GM12878 (cell line): Measurements from ENCODE around the gene SLC2A4. TPM values are rescaled to one million over a fixed set of nuclear protein-coding genes. Genes with fewer than 3 reads are reported as not detected.

ENCODE experiments used
- ATAC-seq: fragments of 200-7000 bp; cut with Tn5 transposase; 3 replicates; pipeline ENCODE4 v1.9.1; 2020; ENCODE audit warnings: mild to moderate bottlenecking, moderate library complexity
- BruUV-seq: library from RNA; stranded (reverse); fragments of 400-500 nt; replicated peaks from 2 replicates; lab custom pipeline; 2021; lab: Mats Ljungman, UMichigan
- CTCF ChIA-PET: fragments of 300-600 bp; sonication (Branson Sonifier 250); formaldehyde crosslinking; extraction: SDS; loops from one replicate; lab custom pipeline; 2021; ENCODE audit warnings: inconsistent platforms; lab: Yijun Ruan, JAX
- POLR2A ChIA-PET: fragments of 350-600 bp; formaldehyde crosslinking; extraction: SDS; loops from one replicate; lab custom pipeline; 2021; ENCODE audit warnings: inconsistent platforms; lab: Charles Lee
- RAD21 ChIA-PET: fragments of 300-600 bp; sonication (Branson Sonifier 250); formaldehyde crosslinking; loops from one replicate; lab custom pipeline; 2023; ENCODE audit warnings: antibody characterized with exemption; ENCODE audit not compliant: unreplicated experiment; lab: Charles Lee
- SMC1A ChIA-PET: fragments of 300-600 bp; sonication (Branson Sonifier 250); formaldehyde crosslinking; loops from one replicate; lab custom pipeline; 2023; ENCODE audit not compliant: unreplicated experiment, uncharacterized antibody; lab: Charles Lee
- DNase-seq: peaks from one replicate; pipeline ENCODE4 v3.0.0-alpha.2; 2011; ENCODE audit warnings: low read depth, low spot score
- FAIRE-seq: peaks from 3 replicates; lab custom pipeline; 2011; peaks lifted over from hg19 to GRCh38; lab: Jason Lieb, UNC
- H2AFZ ChIP-seq: 2 replicates; pipeline ENCODE4 v1.6.0; 2011; ENCODE audit warnings: low read depth, low read length, control low read depth; ENCODE audit not compliant: control insufficient read depth
- H3K27ac ChIP-seq: 2 replicates; pipeline ENCODE4 v1.5.1; 2011; ENCODE audit warnings: control low read depth; ENCODE audit not compliant: control insufficient read depth, insufficient read depth
- H3K27me3 ChIP-seq, 2 experiments: replicated peaks in 1 of 2; 2 replicates each; pipeline versions ENCODE4 v1.6.0 to v1.6.1; 2011; ENCODE audit warnings: low read length in 1 of 2; ENCODE audit not compliant: control insufficient read depth in 2 of 2, insufficient read depth in 2 of 2
- H3K36me3 ChIP-seq, 2 experiments: 2 replicates each; pipeline ENCODE4 v1.5.1; 2011; ENCODE audit warnings: low read length in 1 of 2; ENCODE audit not compliant: control insufficient read depth in 2 of 2, insufficient read depth in 2 of 2
- H3K4me1 ChIP-seq: 2 replicates; pipeline ENCODE4 v1.6.1; 2011; ENCODE audit warnings: mild to moderate bottlenecking, low read length, moderate library complexity, mixed read lengths; ENCODE audit not compliant: control insufficient read depth, insufficient read depth
- H3K4me2 ChIP-seq: 2 replicates; pipeline ENCODE4 v1.6.0; 2011; ENCODE audit warnings: control low read depth; ENCODE audit not compliant: control insufficient read depth, insufficient read depth
- H3K4me3 ChIP-seq: fragments of 200-600 bp; sonication (generic); 2 replicates; pipeline ENCODE4 v1.5.1; 2016
- H3K79me2 ChIP-seq: 2 replicates; pipeline ENCODE4 v1.6.0; 2011; ENCODE audit warnings: low read length; ENCODE audit not compliant: control insufficient read depth, insufficient read depth
- H3K9ac ChIP-seq: 2 replicates; pipeline ENCODE4 v1.8.0; 2011; ENCODE audit warnings: low read length, control low read depth, mixed read lengths; ENCODE audit not compliant: control insufficient read depth, insufficient read depth
- H3K9me3 ChIP-seq: replicated peaks from 3 replicates; pipeline ENCODE4 v1.5.1; 2011; ENCODE audit warnings: mild to moderate bottlenecking, low read length; ENCODE audit not compliant: control insufficient read depth, insufficient read depth
- H4K20me1 ChIP-seq: 2 replicates; pipeline ENCODE4 v1.6.0; 2011; ENCODE audit not compliant: control insufficient read depth, insufficient read depth
- CBFB ChIP-seq: IDR thresholded peaks from 2 replicates; pipeline ENCODE4 v1.6.1; 2016; ENCODE audit warnings: antibody characterized with exemption, low read depth
- CBX5 ChIP-seq: sonication (generic); IDR thresholded peaks from 2 replicates; pipeline ENCODE4 v1.6.1; 2016; ENCODE audit warnings: low read depth, moderate library complexity, mild to moderate bottlenecking, inconsistent platforms
- CHD1 ChIP-seq: IDR thresholded peaks from 2 replicates; pipeline ENCODE4 v1.6.1; 2012; ENCODE audit warnings: low read depth, low read length, improper control_type of control experiment
- JUNB ChIP-seq: IDR thresholded peaks from 2 replicates; pipeline ENCODE4 v1.6.1; 2016; ENCODE audit warnings: antibody characterized with exemption, mild to moderate bottlenecking
- NBN ChIP-seq: fragments of 450-650 bp; IDR thresholded peaks from 2 replicates; pipeline ENCODE4 v1.6.1; 2016
- SUZ12 ChIP-seq: fragments of 200-600 bp; sonication (generic); IDR thresholded peaks from one replicate; pipeline ENCODE4 v1.6.1; 2018; ENCODE audit warnings: antibody characterized with exemption, mild to moderate bottlenecking; ENCODE audit not compliant: unreplicated experiment
- TAF1 ChIP-seq: IDR thresholded peaks from 2 replicates; pipeline ENCODE4 v1.6.1; 2011; ENCODE audit warnings: mild to moderate bottlenecking, low read depth, low read length, borderline replicate concordance
- ZBED1 ChIP-seq: IDR thresholded peaks from 2 replicates; pipeline ENCODE4 v1.6.1; 2016; ENCODE audit warnings: borderline replicate concordance
- WGBS: methylation state at CpG from one replicate; pipeline ENCODE4 v1.1.6; 2016; ENCODE audit warnings: low lambda C conversion rate; ENCODE audit not compliant: insufficient replicate concordance, insufficient coverage; ENCODE audit errors: missing lambda C conversion rate; 5-methylcytosine and 5-hydroxymethylcytosine counted together
- in situ Hi-C: fragments of 300-500 bp; cut with MboI; formaldehyde crosslinking; loops from 9 replicates; pipeline ENCODE4 v1.14.3; 2018; ENCODE audit warnings: mixed read lengths
- intact Hi-C: fragments of 100-400 bp; cut with micrococcal nuclease; formaldehyde crosslinking; loops from one replicate; pipeline ENCODE4 v1.14.2; 2022; ENCODE audit not compliant: unreplicated experiment
- polyA plus RNA-seq, 11 experiments: library from polyadenylated mRNA; depleted of rRNA in 4 of 11; unstranded in 6 of 11; stranded (reverse) in 5 of 11; fragments of >200 nt; fragmentation: Nextera tagmentation in 4 of 11; fragmentation: Illumina TruSeq in 1 of 11; extraction: Ambion mirVana in 4 of 11; extraction: Trizol in 1 of 11; gene quantifications; 1 replicate in 1 of 11; 2 replicates in 10 of 11; pipeline versions ENCODE4 v1.2.1 to v1.2.3, GENCODE V29; 2011 to 2016; ENCODE audit warnings: inconsistent platforms in 2 of 11, missing spikeins in 2 of 11, low read depth in 1 of 11
- total RNA-seq, 4 experiments: library from RNA; depleted of rRNA in 3 of 4; stranded (reverse); fragments of >200 nt in 3 of 4; fragmentation: Illumina TruSeq in 1 of 4; extraction: Trizol in 1 of 4; gene quantifications; 2 replicates each; pipeline versions ENCODE4 v1.2.1 to v1.2.3, GENCODE V29; 2013 to 2021
- TF ChIP-seq, protein P1 (sequence below): fragments of 450-650 bp; formaldehyde crosslinking; IDR thresholded peaks from 2 replicates; pipeline ENCODE4 v1.4.0; 2020; ENCODE audit warnings: mild to moderate bottlenecking, moderate library complexity
- TF ChIP-seq, protein P2 (sequence below): fragments of 150-350 bp; IDR thresholded peaks from 2 replicates; pipeline ENCODE4 v1.6.1; 2014; ENCODE audit warnings: mild to moderate bottlenecking, low read depth, low read length
- TF ChIP-seq, protein P3 (sequence below): fragments of 450-650 bp; IDR thresholded peaks from 2 replicates; pipeline ENCODE4 v1.6.1; 2018; ENCODE audit warnings: mild to moderate bottlenecking, low read depth, moderate library complexity; ENCODE audit not compliant: partially characterized antibody
- TF ChIP-seq, protein P4 (sequence below): fragments of 450-650 bp; IDR thresholded peaks from 2 replicates; pipeline ENCODE4 v1.6.1; 2016; ENCODE audit warnings: mild to moderate bottlenecking
- TF ChIP-seq, protein P5 (sequence below): IDR thresholded peaks from 2 replicates; pipeline ENCODE4 v1.6.1; 2012; ENCODE audit warnings: low read depth, low read length, improper control_type of control experiment

The SLC2A4 gene
- total and polyA plus RNA-seq, 10 of the 15 experiments (the other 5 are each of a cell fraction or from before 2014, with no cell fraction given), result 0.03 to 0.23 (median 0.04) TPM; not detected in 4

DNA sequence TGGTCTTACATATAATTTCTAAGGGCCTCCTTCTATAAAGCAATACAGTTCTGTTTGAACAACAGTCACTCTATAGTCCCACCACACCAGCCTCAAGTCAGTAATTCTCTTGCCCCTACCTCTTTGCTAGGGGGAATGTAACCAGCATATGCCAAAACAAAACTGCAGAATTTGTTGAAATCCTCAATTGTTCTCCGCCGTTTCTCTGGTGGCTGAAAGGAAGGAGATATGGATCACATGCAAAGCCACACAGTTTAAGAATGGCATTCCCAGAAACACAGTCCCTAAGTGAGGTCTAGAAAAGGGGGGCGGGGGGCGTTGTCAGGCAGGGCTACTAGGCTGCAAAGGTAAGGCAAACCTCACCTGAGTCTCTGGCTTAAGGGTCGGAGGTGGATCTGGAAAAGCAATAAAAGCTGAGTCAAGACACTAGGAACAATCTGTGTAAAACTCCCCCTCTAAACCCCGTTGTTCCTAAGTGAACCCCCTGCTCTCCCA is 44.2 kb upstream of the SLC2A4 start:
- BruUV-seq, result no TSS peak
- ATAC-seq, result no peak
- Histone ChIP-seq H3K4me2 (peak overlapping the region; percentile 49), H3K36me3 (peaks cover 6 to 14% of the 10 kb centered on the region in 2 experiments), H3K4me3 (peak overlapping the region; percentile 70), H4K20me1 (no peaks in the 10 kb centered on the region), H3K9me3 (no peaks in the 10 kb centered on the region), H3K27ac (peak overlapping the region; percentile 74; the same call in 1 of the 2 replicates), H3K4me1 (peaks cover 29% of the 10 kb centered on the region), H3K27me3 (no peaks in the 10 kb centered on the region), H3K79me2 (peaks cover 66% of the 10 kb centered on the region), H2AFZ (no peak overlapping the region), H3K9ac (peak overlapping the region; percentile 70; the same call in 1 of the 2 replicates)
- ChIA-PET CTCF (interaction anchor here (0.5 to 6.0 kb wide), 4 partner anchors 17 to 191 kb away, joined by 3 to 70 read pairs (median 7); partner anchors contain the start of genes ACADVL and DLG4), SMC1A (interaction anchor here (1.1 to 2.0 kb wide), 2 partner anchors 16 to 18 kb away, joined by 3 to 4 read pairs; partner anchors contain the start of genes ACADVL and DLG4), RAD21 (interaction anchor here (1.2 to 6.3 kb wide), 4 partner anchors 12 to 114 kb away, joined by 3 to 51 read pairs (median 6); partner anchors contain the start of genes ACADVL, CTDNEP1, DLG4 and ELP5), POLR2A (interaction anchor here (0.8 to 7.3 kb wide), 5 partner anchors 13 to 199 kb away, joined by 3 to 99 read pairs (median 3); partner anchors contain the start of genes ACADVL, CTDNEP1, DLG4 and ELP5)
- intact Hi-C loops (no loop called here), in situ Hi-C loops (no loop called here)
- WGBS, result 34% methylated on average over 6 of the region's 6 CpGs
- FAIRE-seq, result no peak
- DNase-seq, result no peak
- no peak for TF ChIP-seq ZBED1
- TF ChIP-seq, protein P1, sequence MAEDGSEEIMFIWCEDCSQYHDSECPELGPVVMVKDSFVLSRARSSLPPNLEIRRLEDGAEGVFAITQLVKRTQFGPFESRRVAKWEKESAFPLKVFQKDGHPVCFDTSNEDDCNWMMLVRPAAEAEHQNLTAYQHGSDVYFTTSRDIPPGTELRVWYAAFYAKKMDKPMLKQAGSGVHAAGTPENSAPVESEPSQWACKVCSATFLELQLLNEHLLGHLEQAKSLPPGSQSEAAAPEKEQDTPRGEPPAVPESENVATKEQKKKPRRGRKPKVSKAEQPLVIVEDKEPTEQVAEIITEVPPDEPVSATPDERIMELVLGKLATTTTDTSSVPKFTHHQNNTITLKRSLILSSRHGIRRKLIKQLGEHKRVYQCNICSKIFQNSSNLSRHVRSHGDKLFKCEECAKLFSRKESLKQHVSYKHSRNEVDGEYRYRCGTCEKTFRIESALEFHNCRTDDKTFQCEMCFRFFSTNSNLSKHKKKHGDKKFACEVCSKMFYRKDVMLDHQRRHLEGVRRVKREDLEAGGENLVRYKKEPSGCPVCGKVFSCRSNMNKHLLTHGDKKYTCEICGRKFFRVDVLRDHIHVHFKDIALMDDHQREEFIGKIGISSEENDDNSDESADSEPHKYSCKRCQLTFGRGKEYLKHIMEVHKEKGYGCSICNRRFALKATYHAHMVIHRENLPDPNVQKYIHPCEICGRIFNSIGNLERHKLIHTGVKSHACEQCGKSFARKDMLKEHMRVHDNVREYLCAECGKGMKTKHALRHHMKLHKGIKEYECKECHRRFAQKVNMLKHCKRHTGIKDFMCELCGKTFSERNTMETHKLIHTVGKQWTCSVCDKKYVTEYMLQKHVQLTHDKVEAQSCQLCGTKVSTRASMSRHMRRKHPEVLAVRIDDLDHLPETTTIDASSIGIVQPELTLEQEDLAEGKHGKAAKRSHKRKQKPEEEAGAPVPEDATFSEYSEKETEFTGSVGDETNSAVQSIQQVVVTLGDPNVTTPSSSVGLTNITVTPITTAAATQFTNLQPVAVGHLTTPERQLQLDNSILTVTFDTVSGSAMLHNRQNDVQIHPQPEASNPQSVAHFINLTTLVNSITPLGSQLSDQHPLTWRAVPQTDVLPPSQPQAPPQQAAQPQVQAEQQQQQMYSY (CRISPR knock-in tag), result no peak
- TF ChIP-seq TAF1, result no peak
- TF ChIP-seq, protein P2, sequence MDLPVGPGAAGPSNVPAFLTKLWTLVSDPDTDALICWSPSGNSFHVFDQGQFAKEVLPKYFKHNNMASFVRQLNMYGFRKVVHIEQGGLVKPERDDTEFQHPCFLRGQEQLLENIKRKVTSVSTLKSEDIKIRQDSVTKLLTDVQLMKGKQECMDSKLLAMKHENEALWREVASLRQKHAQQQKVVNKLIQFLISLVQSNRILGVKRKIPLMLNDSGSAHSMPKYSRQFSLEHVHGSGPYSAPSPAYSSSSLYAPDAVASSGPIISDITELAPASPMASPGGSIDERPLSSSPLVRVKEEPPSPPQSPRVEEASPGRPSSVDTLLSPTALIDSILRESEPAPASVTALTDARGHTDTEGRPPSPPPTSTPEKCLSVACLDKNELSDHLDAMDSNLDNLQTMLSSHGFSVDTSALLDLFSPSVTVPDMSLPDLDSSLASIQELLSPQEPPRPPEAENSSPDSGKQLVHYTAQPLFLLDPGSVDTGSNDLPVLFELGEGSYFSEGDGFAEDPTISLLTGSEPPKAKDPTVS, result no peak
- TF ChIP-seq, protein P3, sequence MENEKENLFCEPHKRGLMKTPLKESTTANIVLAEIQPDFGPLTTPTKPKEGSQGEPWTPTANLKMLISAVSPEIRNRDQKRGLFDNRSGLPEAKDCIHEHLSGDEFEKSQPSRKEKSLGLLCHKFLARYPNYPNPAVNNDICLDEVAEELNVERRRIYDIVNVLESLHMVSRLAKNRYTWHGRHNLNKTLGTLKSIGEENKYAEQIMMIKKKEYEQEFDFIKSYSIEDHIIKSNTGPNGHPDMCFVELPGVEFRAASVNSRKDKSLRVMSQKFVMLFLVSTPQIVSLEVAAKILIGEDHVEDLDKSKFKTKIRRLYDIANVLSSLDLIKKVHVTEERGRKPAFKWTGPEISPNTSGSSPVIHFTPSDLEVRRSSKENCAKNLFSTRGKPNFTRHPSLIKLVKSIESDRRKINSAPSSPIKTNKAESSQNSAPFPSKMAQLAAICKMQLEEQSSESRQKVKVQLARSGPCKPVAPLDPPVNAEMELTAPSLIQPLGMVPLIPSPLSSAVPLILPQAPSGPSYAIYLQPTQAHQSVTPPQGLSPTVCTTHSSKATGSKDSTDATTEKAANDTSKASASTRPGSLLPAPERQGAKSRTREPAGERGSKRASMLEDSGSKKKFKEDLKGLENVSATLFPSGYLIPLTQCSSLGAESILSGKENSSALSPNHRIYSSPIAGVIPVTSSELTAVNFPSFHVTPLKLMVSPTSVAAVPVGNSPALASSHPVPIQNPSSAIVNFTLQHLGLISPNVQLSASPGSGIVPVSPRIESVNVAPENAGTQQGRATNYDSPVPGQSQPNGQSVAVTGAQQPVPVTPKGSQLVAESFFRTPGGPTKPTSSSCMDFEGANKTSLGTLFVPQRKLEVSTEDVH, result no peak
- TF ChIP-seq, protein P4, sequence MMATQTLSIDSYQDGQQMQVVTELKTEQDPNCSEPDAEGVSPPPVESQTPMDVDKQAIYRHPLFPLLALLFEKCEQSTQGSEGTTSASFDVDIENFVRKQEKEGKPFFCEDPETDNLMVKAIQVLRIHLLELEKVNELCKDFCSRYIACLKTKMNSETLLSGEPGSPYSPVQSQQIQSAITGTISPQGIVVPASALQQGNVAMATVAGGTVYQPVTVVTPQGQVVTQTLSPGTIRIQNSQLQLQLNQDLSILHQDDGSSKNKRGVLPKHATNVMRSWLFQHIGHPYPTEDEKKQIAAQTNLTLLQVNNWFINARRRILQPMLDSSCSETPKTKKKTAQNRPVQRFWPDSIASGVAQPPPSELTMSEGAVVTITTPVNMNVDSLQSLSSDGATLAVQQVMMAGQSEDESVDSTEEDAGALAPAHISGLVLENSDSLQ, result no peak
- TF ChIP-seq, protein P5, sequence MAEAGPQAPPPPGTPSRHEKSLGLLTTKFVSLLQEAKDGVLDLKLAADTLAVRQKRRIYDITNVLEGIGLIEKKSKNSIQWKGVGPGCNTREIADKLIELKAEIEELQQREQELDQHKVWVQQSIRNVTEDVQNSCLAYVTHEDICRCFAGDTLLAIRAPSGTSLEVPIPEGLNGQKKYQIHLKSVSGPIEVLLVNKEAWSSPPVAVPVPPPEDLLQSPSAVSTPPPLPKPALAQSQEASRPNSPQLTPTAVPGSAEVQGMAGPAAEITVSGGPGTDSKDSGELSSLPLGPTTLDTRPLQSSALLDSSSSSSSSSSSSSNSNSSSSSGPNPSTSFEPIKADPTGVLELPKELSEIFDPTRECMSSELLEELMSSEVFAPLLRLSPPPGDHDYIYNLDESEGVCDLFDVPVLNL, result no peak
- TF ChIP-seq CBX5, result no peak
- TF ChIP-seq NBN, result no peak
- no peak for TF ChIP-seq JUNB
- TF ChIP-seq SUZ12, result no peak
- TF ChIP-seq CBFB, result no peak
- TF ChIP-seq CHD1, result no peak
